Activated CD4-positive, alpha-beta T cell treated with anti-CD3 and anti-CD28 coated beads, Interleukin-2, amount 50 U/mL, for 16 hours (primary cell): ENCODE results near the gene FLNA.
A peak's percentile ranks its signal among the peaks of the same experiment; 100 is the strongest.
"Not testable (repeated sequence)": the region's sequence is repeated elsewhere in the genome, so short reads cannot be mapped to it uniquely, and the experiment has no call there.

ENCODE experiments used
- DNase-seq: peaks from one replicate; pipeline ENCODE4 v3.0.0-alpha.2; 2020

FLNA gene

DNA sequence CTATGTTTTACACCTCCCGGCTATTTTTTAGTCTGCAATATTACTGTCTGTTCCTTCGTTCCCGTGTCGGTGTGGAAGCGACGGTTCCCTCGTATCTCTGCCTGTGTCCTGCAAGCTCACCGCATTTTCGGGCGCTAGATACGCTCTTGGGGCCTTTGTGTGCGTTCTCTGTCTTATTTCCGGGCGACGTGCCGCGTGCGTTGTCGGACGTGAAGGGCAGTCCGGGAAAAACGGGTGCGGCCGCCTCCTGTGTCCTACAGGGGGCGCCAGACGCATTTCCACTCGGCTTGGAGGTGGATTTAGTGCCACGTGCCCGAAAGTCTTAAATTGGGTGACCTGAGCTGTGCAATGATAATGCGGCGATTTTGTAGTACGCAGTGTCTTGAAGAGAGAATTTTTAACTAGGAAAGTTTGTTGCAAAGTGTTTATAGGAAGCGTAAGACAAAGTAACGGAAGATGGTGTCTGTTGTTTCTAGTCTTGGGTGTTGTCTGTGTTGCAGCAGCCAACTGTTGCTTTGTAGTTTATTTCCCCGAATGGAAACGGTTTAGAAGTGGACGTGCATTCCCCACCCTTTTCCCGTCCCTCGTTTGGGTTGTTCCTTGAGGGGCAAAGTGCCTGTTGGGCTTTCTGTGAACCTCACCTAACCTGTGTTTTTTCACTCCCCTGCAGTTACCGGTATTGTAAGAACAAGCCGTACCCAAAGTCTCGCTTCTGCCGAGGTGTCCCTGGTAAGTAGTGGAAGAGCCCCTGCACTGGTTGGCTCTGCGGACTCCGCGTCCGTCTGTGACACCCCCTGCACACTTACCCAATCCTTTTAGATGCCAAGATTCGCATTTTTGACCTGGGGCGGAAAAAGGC, 24.5 kb upstream of the FLNA start:
- peak; percentile 82 for DNase-seq

DNA sequence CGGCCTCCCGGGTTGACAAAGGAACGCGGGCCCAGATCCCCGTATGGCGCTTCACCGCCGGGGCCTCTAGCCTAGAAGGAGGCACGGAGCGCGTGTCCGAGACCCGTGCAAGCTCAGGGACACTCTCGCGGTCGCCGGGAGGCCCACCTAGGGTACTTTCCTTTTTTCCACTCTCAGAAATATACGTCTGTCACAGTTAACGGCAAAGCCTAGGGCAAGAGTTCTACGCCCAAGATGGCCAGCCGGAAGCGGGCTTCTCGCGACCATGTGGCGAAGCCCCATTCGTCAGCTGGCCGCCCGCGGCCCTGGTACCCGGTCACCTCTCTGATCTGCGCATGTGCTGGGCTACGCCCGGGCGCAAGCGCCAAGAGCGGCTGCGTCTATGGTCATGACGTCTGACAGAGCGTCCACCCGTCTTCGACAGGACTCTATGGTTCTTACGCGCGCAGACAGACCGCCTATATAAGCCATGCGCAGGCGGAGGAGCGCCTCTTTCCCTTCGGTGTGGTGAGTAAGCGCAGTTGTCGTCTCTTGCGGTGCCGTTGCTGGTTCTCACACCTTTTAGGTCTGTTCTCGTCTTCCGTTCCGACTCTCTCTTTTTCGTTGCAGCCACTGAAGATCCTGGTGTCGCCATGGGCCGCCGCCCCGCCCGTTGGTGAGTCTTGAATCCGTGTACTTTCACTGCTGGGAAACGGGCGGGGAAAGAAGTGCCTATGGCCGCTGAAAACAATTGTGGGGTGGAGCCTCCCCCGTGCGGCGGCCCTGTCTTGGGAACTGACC, 23.6 kb upstream of the FLNA start, which contains the start of gene RPL10:
RPL10 (plus strand) TSS at position 490 of the 780 bp plus-strand sequence; CDS start at position 633, 143 bp downstream.
- DNase-seq, result peak; percentile 95

DNA sequence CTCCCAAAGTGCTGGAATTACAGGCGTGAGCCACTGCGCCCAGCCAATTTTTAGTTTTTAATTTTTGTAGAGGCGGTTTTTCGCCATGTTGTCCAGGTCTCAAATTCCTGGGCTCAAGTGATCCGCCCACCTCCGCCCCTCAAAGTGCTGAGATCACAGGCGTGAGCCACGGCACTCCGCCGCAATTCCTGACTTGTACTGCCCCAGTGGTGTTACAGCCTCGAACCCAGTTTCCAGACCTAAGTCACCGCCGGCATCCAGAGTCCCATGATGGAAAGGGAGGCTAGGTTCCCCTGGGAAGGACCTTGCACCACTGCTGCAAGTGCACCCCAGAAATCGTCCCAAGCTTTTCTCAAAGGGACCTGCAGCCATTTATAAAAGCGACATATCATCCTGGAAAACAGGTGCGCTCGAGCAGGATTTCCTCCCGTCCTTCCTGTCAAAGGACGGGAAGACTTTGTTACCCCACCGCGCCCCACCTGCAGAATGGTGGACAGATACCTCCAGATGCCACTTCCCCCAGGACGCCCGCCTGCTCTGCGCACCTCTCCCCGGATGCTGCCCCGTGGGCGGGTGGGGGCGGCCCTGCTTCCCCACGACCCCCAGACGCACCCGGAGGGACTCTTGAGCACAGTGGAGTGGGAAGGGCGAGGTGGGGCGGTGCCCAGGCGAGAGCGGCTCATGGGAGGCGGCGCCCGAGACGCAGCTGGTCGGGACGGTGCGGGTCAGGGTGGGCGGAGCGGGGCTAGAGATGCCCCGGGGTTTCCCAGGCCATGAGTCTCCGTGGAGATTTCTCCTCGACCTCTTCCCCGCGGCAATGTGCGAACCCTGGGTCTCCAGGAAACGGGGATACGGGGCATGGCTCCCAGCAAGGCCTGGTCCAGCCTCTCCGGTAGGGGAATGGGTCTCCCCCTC, 22.8 kb upstream of the FLNA start:
- peak; percentile 78 for DNase-seq

DNA sequence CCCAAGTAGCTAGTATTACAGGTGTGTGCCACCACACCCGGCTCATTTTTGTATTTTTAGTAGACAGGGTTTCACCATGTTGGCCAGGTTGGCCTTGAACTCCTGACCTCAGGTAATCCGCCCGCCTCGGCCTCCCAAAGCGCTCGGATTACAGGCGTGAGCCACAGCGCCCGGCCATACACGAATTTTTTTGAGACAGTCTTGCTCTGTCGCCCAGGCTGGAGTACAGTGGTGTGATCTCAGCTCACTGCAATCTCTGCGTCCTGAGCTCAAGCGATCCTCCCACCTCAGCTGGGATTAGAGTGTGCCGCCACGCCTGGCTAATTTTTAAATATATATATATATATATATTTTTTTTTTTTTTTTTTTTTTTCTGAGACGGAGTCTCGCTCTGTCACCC, 21.9 kb upstream of the FLNA start:
- not testable (repeated sequence) for DNase-seq

DNA sequence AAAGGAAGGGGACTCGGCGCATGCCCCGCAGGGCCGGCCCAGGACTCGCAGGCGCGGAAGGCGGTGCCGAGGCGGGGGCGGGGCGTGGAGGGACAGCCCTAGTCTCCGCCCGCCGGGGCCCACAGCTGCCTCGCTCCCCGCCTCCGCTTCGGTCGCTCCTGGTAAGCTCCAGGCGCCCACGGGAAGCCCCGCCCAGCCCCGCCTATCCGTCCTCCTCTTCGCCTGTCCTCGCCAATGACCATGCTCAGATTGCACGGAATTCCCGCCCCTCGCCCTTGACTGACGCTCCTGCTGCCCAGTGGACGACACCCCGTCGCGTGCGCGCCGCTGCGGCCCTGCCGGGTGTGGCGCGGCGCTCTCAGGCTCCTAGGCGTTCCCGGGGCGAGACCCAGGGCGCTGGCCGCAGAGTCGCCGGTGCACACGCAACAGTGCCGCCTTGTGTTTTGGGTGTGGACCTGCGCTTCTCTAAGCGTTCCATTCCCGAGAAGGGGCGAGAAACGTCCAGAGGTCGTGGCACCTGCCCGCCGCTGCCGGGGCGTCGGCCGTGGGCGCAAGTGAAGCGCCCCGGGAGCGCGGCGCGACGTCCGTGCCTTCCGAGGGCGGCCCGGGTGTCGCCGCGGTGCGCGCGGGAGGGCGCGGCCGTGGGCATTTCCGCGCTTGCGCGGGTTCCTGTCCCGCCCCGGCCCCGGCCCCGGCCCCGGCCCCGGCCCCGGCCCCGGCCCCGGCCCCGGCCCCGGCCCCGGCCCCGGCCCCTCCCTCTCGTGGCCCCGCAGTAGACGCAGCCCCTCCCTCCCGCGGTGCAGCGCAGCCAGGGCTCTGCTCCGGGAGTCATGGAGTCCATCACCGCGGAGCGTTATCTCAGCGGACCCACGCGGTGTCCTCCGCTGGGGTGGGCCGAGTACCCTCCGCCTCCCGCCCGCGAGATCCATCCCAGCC, 15.6 kb upstream of the FLNA start:
- not testable (repeated sequence) for DNase-seq

DNA sequence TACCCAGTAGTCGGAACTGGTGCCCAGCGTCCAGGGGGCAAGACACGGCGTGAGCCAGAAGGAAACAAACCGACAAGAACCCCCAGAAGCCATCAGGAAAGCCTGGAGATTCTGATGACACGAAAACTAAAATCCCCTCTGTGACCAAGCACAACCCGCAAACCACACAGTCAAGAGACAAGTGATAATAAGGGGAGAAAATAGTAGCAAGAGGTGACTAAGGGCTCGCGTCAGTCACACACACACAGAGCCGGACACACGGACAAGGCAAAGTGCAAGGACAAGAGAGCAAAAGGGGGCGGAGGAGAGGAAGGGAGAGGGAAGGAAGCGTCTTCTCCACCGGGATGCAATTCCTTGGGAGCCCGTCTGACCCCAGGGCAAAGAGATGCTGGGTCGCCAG, 14.2 kb upstream of the FLNA start:
- DNase-seq, result not testable (repeated sequence)

DNA sequence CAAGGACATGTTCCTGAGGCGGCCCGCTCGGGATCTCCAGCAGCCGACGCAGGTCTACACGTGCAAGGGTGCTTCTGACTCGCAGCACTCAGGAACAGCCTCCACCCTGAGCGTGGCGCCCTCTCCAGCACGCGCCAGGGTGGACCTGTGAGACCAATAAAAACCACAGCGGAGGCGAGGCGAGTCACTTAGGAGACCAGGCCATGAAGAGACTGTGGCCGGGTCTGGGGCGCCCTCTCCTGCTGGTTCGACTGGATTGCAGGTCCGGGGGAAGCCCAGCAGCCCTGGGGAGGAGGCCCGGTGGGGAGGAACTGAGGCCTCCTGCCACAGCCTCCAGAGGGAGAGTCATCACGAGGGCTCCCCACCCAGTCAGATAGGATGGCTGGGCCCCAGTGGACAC, 13.7 kb upstream of the FLNA start:
- not testable (repeated sequence) for DNase-seq

DNA sequence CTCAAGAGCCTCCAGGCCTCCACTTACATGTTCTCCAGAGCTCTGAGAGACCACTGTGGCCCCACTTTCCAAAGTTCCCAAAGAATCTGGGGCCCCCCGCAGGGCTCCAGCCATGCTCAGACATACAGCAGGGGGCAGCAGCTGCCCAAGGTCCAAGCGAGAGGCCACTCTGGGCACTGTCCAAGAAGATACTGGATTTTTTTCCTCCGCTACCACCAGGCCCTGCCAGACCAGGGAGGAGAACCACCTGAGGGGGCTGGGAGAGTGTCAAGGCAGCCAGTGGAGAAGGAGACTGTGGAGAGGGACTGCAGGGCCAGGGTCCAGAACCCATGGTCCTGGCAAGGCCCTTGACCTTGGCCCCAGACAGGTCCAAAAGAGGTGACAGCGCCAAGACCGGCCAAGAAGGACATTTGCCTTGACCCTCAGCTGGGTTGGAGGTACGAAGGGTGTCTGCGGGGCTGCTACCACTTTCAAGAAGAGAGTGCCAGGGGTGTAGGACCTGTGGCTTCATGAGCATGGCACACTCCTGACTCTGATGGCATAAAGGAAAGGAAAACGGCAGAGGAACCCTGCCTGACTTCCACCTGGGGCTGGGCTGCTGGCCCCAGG, 10.0 kb upstream of the FLNA start:
- no peak for DNase-seq

DNA sequence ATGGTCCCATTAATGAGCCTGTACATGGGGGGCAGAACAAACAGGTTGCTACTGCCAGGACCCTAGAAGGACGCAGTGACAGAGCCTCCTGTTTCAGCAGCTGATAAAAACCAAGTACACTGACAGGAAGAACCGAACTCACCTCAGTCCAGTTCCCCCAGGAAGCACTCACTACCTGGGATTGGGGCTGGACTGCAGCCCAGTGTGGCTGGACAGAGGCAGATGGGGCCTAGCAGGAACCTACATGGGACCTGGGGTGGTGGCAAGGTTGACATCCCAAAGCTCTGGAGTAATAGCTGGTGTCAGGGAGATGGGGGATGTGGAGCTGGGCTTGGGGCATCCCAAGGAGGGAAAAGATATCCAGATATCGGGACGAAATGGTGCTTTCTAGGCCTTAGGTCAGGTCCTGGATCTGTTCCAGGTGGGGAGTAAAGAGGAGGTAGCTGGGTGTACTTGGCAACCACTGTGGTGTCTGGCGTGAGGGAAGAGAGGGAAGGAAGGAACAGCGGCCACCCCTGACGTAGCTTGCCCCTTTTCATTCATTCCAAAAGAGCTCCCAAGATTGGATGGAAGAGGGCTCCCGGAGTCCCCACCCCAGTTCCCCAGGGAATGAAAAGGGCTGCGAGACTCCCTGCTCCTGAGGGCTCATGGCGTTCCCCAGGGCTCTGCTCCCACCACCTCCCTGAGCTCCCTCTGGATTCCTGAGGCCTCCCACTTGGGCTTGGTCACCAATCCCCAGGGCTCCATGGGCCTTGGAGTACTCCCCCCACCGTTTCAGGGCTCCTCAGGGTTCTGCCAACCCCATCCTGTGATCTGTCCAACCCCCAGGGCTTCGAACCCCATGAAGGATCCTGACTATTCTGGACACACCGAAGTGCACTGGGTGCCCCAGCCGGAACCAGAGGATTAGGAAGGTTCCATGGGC, 9.2 kb upstream of the FLNA start:
- DNase-seq, result no peak

DNA sequence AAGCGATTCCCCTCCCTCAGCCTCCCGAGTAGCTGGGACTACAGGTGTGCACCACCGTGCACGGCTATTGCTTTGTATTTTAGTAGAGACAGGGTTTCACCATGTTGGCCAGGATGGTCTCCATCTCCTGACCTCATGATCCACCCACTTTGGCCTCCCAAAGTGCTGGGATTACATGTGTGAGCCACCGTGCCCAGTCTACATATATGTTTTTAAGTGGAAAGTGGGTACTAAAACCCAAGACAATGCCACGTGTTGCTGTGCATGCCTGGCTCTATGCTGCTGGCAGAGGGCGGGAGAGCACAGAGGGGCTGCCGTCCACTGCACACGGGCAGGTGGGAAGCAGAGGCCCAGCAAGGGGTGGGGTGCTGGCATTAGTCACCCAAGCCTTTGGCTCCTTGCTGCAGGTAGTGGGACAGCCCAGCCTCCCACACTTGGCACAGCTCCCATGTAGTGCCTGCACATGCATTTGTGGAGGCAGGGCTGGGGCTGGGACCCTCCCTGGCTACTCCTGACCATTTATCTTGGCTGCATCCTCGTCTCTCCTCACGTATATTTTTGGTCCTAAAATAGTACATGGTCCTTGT, 8.1 kb upstream of the FLNA start:
- no peak for DNase-seq

DNA sequence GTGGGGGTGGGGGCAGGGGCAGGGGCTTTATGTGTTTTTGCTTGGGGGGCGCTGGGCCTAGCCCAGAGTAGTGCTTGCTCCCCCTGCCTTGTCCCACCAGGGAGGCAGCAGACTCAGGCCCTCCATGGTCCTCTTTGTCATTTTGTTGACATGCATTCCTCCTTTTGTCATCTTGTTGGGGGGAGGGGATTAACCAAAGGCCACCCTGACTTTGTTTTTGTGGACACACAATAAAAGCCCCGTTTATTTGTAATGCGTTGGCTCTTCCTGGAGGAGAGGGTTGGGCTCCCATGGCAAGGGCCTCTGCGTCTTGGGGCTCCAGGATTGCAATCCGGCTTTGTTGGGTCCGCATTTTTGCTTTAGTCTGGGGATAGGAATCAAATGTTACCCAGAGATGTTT, 6.8 kb upstream of the FLNA start:
- no peak for DNase-seq

DNA sequence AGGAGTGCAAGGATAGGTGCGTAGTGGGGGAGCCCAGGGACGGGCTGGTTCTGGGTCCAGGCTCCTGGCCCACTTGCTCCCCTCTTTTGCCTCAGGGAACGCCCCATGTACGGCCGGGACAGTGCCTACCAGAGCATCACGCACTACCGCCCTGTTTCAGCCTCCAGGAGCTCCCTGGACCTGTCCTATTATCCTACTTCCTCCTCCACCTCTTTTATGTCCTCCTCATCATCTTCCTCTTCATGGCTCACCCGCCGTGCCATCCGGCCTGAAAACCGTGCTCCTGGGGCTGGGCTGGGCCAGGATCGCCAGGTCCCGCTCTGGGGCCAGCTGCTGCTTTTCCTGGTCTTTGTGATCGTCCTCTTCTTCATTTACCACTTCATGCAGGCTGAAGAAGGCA, 6.4 kb upstream of the FLNA start:
- no peak for DNase-seq

DNA sequence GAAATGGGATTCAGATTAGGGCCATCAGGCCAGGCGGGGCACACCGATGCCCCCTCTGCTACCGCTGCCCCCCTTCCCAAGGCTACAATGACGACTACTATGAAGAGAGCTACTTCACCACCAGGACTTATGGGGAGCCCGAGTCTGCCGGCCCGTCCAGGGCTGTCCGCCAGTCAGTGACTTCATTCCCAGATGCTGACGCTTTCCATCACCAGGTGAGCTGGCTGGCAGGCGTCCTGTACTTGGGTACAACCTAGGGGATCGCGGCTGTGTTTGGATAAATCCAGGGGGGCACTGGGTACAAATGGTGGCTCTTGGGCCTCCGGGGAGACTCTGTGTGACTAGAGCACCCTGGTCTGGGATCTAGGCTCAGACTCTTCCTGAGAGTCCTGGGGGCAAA, 5.7 kb upstream of the FLNA start:
- no peak for DNase-seq

DNA sequence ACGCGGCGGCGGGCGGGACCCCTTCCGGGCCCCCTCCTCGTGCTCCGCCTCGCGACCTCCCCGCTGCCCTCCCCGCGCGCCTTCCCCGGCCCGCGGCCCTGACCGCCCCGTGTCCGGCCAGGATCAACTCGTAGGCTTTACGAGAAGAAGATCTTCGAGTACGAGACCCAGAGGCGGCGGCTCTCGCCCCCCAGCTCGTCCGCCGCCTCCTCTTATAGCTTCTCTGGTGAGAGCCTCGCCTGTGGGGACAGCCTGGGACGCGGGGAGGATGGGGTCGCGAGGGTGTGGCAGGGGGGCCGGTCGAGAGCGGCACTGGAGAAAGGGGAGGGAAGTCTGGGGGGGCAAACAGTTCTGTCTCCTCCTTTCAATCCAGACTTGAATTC, 5.1 kb upstream of the FLNA start:
- DNase-seq, result no peak

DNA sequence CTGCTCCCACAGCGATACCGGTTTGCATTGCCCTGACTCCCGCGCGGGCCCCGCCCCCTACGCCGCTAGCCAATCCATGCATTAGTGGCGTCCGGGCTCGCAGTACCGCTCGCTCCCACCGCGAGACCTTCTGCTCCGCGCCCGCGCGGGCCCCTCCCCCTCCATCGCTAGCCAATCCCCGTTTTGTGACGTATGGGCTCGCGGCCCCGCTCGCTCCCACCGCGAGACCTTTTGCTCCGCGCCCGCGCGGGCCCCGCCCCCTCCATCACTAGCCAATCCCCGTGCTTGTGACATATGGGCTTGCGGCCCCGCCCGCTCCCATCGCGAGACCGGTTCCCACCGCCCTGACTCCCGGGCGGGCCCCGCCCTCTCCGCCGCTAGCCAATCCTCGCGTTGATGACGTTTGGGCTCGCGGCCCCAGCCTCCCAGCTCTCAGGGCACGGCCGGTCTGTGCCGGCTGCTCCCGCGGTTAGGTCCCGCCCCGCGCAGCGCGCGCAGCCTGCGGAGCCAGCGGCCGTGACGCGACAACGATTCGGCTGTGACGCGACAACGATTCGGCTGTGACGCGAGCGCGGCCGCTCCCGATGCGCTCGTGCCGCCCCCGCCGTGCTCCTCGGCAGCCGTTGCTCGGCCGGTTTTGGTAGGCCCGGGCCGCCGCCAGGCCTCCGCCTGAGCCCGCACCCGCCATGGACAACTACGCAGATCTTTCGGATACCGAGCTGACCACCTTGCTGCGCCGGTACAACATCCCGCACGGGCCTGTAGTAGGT, 4.5 kb upstream of the FLNA start, which contains the start of gene EMD:
EMD (plus strand) TSS at position 497 of the 770 bp plus-strand sequence; CDS start at position 687, 190 bp downstream.
- DNase-seq, result peak; percentile 96

DNA sequence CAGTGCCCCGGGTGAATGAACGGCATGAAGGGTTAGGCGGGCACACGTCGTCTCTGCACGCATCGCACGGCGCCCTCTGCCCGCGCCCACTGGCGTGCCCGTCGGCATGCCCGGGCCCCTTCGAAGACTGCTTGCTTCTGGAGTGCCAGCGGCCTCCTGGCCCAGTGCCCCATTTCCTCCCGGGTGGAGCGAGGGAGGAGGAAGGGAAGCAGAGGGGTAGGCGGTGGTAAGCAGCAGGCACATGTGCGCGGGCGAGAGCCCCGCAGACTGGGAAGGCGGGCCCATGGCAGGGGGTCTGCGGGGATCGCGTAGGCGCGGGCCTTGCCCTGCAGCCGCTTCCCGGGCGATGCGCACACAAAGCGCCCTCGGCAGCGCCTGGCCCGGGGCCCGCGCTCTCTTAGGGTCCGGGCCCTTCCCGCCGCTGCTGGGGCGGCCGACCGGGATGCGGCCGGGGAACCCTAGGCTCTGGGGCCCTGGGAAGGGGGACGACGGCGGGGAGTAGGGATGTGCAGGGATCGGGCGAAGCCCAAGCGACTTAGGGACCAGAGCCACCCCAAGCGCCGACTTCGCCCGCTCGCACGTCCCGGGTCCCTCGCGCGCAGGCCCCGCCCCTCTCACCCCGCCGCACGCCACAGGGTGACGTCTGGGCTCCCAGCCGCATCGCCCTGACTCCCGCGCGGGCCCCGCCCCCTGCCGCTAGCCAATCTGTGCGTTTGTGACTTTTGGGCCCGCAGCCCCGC, 3.8 kb upstream of the FLNA start:
- peak; percentile 97 for DNase-seq

DNA sequence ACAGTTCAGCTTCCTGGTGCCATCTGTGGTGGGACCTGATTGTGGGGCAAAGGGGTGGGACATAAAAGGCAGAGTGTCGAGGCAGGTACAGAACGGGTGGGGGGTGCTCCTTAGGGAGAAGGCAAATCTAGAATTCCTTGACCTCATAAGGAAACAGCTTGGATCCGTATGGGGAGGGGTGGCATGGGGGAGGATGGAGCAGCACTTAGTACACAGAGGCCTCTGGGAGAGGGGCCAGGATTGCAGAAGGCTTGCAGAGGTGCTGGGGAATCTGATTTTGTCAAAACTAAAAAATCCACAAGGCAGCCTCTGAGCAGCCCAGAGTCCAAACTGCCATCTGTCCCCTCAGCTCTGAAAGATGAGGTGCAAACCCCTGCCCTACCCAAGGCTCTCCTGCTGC, 2.3 kb upstream of the FLNA start:
- no peak for DNase-seq

DNA sequence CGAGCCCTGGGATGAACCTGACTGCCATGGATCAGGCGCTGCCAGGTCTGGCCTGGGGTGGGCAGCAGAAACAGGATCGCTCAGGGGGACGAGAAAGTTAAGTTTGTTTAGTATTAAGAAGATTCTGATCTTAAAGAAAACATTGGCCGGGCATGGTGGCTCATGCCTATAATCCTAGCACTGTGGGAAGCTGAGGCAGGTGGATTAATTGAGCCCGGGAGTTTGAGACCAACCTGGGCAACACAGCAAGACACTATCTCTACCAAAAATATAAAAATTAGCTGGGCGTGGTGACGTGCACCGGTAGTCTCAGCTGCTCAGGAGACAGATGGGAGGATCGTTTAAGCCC, 696 bp upstream of the FLNA start:
- DNase-seq, result no peak
